MM.1S (cell line): Measurements from ENCODE around the gene C1orf232.

Source experiments
- EZH2 ChIP-seq: fragments of 300-600 bp; sonication (generic); optimal IDR thresholded peaks from 2 replicates; pipeline ENCODE3; 2017; ENCODE audit warnings: low read depth, mild to moderate bottlenecking, antibody characterized with exemption, low read length, mixed read lengths
- EZH2phosphoT487 ChIP-seq: fragments of 300-600 bp; sonication (generic); IDR thresholded peaks from 2 replicates; pipeline ENCODE4 v1.6.1; 2018; ENCODE audit warnings: antibody characterized with exemption, low read length
- TF ChIP-seq, protein P1 (sequence below): fragments of 300-600 bp; sonication (generic); IDR thresholded peaks from 2 replicates; pipeline ENCODE4 v1.5.1; 2016; ENCODE audit warnings: antibody characterized with exemption, low read length, mixed read lengths

DNA sequence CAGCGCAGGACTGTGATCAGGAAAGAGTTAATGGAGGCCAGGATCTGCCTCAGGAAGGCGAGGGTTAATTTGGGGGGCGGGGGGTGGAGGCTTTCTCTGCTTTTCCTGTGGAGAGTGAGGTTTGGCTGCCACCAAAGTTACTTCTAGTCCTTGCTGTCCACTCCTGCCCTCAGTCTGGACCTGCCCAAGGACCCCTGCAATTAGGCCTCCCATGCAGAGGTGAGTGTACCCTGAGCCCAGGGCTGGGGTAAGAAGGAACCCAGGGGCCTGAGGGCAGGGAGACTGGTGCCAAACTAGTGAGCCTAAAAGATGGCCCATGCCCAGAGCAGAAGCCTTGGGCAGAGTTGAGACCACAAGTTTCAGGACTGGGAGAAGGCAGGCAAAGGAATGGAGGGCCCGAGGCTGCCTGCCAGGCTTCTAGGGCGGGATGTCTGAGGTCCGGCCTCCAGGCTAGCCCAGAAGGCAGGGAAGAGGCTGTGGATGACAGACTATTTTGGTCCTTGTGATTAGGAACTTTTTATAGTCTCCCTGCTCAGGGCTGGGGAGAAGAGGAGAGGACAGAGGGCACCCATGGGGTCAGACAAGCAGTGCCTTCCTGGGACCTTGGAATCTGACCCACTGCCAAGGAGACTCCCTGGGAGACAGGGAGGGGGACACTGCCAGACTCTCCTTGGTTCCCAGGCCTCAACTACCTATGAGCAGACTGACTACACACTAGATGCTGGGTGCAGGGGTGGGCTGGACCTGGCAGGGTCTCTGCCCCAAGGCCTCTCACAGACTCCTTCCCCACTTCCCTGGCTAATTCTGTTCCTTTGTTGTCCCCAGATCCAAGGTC is 9.6 kb downstream of the C1orf232 start, which contains the start of gene FAM110D:
- TF ChIP-seq, protein P1, sequence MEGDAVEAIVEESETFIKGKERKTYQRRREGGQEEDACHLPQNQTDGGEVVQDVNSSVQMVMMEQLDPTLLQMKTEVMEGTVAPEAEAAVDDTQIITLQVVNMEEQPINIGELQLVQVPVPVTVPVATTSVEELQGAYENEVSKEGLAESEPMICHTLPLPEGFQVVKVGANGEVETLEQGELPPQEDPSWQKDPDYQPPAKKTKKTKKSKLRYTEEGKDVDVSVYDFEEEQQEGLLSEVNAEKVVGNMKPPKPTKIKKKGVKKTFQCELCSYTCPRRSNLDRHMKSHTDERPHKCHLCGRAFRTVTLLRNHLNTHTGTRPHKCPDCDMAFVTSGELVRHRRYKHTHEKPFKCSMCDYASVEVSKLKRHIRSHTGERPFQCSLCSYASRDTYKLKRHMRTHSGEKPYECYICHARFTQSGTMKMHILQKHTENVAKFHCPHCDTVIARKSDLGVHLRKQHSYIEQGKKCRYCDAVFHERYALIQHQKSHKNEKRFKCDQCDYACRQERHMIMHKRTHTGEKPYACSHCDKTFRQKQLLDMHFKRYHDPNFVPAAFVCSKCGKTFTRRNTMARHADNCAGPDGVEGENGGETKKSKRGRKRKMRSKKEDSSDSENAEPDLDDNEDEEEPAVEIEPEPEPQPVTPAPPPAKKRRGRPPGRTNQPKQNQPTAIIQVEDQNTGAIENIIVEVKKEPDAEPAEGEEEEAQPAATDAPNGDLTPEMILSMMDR: no peak
- TF ChIP-seq EZH2phosphoT487 (no peak), EZH2 (no peak)
